ENCODE results near the gene ETFA.

The ETFA gene

DNA sequence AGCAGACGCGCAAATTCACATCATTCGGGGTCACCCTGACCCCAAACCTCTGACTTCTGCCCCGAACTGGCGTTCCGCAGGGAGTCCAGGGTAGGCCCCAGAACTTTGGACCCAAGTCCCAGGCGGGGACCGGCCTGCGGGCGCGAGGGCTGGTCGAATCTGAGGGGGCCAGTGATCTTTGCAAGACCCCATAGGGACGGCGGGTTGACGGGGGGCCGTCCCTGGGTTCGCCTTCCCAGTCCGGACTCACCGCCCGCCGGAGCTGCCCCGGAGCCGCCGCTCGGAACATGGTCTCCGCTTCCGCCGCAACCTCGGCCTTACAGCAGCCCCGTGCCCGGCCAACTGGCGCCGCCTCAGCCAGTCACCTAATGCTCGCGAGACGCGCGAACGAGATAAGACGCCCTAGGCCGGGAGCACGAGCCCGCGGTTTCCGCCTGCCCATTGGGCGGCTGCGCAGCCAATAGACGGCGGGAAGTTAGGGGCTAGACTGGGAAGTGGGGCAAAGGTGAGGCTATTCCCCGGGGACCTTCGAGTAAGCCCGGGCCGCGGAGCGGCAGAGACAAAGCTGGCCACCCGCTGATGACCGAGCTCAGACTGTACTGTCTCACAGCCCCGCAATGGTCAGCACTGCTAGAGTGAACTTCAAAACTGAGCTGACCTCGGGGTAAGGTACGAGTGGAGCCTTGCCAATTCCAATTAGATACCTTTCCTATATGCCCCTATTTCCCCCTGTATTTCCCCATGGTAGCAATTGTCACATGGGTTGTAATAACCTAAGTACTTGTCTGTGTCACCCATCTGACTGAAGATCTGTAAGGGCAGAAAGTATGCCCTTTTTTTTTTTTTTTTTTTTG is at the start of gene ETFA:
ETFA (minus strand) TSS at position 370 of the 854 bp plus-strand sequence; CDS start at position 289, 81 bp downstream.
- DNase-seq, result peak; percentile 91 to 94

DNA sequence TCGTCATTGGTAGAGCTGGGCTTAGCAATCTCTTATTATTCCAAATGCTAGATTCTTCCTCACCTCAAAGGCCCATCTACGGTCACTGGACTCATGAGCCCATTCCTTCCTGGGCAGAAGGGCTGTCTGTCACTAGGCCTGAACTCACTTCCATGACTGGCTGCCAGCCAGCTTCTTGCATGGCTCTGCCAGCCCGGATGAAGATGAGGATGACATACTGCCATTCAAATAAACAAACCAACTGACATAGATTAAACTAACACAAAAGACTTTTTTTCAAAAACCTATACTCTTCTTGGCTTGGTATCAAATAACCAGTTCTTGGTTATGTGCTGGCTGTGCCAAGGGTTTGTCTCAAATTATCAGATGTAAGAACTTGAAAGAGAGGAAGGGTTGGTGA is 49.1 kb upstream of the ETFA start:
- no peak for DNase-seq

DNA sequence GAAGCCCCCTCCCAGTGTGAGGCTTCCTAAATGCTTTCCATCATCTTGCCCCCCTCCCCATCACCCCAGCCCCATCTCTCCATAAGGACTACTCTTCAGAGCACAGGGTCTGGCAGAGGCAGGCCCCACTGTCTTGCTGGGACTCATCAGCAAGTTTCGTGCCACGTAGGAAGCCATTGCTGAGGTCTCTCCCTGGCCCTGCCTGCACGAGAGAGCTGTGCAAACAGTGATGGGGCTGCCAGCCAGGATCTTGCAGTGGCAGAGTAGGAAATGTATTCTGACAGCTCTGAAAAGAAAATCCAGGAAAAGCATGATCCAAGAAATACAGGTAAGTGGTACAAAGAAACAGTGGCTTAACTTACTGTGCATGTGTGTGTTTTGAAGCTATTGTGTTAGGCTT is 47.9 kb upstream of the ETFA start:
- DNase-seq, result no peak

DNA sequence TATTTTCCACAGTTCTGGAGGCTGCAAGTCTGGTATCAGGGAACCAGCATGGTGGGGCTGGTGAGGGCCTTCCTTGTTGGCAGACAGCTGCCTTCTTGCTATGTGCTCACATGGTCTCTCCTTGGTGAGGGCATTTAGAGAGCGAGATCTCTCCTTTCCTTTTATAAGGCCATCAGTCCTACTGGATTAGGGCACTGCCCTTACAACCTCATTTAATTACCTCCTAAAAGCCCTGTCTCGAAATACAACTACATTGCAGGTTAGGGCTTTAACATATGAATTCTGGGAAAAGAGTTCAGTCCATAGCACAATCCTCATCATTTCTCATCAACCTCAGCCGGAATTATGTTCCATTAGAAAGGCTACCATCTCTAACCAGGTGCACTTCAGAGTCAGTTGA is 47.2 kb upstream of the ETFA start:
- no peak for DNase-seq

DNA sequence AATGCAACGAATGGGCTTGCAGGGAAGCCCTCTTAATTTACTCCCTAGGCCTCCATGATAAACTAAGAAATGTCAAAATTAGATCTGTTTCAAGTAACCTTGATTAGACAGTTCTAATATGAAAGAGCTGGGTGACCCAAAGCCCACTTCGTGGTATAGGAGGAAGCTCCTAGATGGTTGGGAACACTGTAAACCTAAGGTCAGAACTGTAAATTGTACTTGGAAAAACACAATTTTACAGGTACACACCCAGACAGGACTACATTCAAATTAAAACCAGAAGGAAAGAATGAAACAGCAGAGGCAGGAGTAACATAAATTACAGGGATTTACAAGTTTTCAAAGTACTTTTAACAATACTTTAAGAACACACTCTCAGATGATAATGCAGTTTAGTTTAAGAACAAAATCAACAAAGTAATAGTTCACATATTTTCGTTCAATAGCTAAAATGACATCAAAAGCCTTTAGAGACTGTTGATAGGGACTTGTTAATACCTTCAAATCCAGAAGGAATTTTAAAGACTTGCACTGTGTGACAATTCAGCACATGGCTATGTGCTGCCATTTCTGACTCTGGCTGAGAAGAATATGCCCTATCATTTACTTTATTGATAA is 43.7 kb upstream of the ETFA start:
- no peak for DNase-seq

DNA sequence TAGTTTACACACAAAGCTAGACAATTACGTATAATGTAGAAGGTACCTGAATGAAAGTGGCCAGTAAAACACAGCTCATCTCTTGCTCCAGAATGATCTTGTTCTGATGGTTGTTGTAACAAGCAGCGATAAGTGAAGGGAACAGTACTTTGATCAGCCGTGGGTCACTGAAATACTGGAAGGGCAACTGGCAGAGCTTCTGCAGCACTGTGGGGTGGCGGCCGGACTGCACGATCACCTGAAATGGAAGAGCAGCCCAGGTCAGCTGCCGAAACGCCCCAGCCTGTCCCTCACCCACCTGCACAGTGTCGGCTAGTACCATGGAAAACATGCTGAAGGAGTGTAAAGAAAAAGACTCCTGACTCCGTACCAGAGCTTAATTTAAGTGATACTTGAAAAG is 42.6 kb upstream of the ETFA start:
- no peak for DNase-seq

DNA sequence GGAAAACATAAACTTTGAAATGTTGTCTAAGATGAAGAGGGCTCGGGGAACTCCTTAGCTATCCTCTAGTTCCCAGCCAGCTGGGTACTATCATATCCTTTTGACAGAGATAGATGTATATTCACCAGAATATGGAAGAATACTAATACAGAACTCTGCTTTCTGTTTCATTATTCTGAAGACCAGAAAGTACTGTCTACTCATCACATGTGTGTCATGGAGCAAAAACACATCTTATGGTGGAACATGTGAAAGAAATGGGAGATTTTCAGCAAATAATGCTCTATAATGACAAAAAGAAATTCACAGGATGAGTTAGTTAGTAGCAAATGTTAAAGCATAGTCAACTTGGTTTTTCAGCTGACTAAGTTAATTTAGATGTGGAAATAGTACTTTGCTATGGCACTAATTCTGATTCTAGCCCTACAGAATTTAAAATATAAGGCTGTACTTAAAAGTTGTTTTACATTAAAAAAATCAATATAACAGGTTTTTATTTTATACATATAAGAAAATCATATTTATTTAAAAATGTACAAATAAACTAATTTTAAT is 41.8 kb upstream of the ETFA start:
- no peak for DNase-seq

DNA sequence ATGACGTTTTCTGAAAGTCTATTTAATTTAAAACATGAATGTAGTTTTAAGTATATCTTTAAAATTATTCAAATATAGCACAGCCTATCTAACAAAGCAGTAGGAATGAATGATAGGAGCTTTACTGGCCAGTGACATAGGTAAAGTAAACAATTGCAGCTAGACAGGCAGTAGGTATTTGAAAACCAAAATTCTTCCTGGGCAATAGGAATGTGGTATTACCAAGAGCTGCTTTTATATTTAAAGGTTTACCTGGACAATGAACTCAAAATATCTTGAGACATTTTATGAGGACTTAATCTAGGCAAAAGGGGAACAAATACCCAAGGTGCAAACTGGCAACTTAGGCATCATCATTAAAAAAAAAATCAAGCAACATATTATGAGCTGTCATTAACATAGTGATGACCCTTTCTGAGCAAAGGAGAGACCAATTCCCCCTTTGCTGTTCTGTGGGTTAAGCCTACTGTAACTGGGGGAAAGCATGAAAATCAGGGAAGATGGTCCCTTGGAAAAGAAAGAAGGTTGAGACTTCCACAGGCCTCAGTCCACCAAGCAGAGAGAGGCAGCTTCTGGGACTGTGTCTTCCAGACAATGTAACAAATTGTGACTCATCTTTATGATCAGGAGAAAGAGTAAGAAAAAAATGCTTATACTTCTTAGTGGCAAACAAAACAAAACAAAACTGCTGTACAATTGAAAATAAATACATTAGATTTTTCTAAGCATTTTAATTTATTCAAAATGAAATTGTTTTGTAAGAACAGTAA is 38.2 kb upstream of the ETFA start:
- no peak for DNase-seq

DNA sequence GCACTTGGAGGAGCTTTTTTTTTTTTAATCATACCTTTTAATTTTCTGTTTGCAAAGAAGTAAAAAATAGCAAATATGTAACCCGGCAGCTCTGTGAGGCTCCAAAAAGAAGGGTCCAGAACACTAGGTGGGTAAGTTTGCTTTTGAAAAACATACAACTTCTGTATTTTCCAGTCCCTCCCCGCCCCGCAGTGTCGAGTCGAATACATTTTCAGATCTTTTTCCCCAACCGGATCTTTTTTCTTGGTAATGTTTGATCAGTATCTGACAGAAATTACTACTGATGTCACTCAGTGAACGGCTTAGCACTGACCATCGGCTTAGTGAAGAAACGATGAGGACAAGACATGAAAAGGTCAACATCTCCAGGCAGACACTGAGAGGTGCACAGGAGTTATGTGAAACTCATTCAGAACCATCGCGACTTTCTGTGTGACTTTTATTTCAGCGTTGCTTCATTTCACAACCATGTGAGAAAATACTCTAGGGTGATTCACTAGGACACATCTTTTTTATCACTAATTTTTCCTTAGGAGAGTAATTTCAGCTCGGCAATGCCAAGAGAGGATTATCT is 36.3 kb upstream of the ETFA start:
- DNase-seq, result no peak

DNA sequence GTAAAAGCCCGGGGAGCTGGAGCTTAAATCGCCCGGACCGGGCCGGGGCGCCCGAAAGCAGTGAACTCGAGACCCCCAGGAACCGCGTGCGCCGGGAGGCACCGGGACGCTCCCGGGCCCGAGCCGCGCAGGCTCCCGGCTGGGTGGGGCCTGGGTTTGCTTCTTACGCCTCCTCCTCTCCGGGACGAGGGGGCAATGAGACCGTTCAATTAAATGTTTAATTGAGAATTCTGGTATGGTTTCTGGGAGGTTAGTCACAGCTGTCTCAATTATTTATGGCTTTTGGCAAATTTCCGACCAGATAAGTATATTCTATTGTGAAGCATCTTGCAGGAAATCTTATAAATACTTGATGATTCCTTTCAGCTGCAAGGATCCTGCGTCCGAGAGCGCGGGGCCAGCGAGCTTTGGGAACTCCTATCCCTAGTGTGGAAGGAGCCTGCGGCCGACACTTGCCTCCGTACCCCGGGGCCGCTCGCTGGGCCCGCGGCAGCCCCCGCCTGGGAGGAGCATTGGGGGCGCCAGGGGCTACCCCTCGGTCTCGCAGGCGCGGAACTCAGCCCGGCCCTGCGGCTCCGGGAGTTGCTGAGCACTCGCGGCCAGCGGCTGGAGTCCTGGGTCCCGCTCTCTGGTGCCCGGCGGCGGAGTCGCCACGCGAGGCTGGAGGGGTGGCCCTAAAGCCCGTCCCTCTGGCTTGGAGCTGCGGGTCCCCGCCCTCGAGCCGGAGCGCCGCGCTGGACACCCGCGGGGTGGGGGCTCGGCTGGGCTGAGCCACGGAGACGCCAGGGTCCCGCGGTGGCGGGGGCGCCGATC is 35.6 kb upstream of the ETFA start:
- no peak for DNase-seq

DNA sequence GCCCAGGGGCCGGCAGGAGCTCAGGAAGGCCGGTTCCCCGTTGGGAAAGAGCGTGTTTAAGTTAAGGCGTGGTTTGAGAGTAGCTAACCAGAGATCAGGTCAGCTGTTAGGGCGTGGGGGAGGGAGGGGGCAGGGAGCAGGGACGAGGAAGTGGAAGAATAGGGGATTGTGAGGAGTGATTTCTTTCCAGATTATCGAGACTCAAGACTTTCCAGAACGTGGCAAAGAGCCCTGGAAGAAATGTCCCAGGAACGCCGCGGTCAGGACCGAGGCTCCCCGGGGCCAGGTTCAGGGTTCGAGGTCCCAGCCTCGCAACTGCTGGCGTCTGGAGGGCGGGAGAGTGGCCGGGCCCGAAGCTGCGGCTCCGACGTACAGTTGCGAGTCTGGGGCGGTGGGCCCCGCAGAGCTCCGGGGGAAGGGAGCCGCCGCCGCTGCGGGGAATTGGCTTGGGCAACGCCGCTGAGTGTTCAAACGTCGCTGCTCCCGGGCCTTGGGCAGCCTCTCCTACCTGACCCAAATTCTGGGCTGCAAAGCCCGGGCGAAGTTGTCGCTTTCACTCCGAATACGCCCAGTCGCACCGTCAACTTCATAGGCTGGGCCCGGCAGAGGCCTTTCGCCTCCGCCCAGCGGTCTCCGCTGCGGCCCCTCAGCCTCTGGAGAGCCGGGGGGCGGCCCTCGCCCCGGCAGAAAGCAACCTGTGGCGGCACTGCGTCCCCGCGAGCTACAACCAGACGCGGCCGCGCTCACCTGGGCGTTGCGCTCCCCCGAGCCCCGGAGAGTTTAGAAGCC is 34.8 kb upstream of the ETFA start:
- peak in 1 of 2 donors; percentile 8 for DNase-seq

DNA sequence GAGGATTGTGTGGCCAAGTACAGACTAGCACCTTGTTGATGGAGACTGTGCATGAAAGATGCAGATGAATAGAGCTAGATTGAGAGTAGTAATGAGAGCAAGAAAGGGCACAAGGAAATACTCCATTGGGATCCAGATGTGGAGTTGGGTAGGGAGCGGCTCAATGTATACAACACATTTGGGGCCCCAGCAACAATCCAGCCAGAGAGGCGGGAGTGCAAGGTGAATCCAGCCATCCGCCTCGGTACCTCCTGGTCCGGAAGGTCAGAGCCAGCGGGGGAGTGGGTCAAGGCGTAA is 34.3 kb upstream of the ETFA start:
- DNase-seq, result no peak

DNA sequence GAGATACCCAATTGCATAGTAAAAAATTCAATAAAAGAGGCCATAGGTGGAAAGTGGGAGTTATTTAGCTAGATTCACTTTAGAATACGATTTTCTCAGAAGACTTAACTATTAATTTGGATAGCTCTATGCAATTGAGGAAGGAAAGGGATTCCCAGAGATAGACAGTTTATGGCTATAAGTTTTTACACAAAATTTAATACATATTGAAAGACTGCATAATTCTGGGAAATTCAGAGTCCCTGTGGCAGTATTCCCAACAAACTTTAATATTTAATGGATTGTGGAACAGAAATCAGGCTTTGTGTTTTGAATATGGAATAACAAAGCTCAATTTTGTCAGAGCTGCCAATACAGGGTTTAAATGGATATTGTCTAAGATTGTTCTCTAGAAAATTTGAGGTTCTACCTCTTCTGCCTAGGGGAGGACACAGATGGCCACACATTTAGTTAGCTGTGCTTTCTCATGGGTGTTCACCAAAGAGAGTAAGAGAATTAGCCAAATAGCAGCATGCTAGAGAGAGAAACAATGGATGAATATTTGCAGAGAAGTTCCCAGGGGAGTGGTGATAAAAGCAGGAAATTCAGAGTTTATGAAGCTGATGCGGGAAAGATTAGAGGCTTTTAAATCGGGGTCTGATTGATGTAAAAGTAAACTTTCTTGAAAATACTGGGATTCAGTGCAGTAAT is 33.8 kb upstream of the ETFA start:
- DNase-seq, result no peak

DNA sequence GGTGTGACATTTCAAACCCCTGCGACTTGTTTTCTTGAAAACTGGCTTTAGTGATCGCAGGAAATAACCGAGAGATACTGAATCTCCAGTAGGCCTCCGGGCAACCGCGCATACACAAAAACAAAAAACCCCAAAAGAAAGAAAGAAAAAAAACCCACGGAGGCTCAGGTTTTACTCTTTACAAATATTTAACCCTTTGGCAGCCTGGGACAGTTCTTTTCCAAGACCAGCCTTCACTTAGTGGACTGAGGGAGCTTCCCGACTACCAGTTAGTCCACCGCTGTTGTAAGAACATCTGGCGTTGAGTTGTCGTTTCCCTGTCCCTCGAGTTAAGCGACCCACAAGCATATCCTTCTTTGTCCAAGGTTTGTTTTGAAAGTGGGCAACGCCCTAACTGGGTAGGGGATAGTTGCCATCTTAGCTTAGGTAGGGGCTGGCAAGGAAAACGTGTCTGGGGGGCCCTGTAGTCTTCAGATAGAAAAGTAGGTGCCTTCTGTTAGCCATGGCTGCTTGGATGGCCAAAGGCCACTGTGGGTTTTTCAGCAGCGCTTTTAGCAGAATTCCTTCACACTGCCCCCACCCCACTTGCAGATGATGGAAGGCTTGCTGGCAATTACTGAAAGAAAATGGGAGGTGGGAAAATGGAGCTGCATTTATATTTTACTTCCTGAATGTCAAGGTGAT is 32.2 kb upstream of the ETFA start:
- peak in 1 of 2 donors; percentile 8 for DNase-seq

DNA sequence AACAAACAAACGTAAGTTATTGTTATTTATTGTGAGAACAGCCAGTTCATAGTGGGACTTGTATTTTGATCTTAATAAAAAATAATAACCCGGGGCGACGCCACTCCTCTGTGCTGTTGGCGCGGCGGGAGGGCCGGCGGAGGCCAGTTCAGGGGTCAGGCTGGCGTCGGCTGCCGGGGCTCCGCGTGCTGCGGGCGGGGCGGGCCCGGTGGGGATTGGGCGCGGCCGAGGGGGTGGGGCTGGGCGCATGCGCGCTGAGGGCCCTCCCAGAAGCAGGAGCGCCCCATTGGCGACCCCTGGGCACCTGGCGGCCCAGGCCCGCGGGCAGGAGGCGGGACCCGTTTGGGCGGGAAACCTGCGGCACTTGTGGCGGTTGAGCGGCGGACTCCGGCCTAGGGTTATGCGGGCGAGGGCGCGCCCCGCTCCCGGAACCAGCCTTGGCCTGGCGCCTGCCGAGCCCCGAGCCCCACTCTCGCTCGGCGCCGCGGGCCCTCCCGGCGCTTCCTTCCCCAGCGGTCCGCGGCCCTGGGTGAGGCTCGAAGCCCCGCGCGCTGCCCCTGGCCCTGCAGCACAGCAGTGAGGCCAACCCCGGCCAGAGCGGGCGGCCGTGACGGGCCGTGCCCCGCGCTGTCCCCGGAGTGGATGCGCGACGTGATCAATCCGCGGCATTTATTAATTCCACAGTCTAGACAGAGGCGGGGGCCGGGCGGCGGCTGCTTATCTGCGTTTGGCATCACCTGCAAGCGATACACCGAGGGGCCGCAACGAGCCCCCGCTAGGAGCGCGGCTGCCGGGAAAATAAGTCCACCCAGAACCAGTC is 31.3 kb upstream of the ETFA start:
- DNase-seq, result peak in 1 of 2 donors; percentile 24

DNA sequence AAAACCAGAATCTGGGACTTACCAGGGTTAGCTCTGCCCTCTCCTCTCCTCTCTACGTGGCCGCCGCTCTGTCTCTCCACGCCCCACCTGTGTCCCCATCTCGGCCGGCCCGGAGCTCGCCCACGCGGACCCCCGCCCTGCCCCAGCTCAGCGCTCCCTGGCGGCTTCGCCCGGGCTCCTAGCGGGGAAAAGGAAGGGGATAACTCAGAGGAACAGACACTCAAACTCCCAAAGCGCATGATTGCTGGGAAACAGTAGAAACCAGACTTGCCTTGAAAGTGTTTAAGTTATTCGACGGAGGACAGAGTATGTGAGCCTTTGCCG is 30.8 kb upstream of the ETFA start:
- no peak for DNase-seq

DNA sequence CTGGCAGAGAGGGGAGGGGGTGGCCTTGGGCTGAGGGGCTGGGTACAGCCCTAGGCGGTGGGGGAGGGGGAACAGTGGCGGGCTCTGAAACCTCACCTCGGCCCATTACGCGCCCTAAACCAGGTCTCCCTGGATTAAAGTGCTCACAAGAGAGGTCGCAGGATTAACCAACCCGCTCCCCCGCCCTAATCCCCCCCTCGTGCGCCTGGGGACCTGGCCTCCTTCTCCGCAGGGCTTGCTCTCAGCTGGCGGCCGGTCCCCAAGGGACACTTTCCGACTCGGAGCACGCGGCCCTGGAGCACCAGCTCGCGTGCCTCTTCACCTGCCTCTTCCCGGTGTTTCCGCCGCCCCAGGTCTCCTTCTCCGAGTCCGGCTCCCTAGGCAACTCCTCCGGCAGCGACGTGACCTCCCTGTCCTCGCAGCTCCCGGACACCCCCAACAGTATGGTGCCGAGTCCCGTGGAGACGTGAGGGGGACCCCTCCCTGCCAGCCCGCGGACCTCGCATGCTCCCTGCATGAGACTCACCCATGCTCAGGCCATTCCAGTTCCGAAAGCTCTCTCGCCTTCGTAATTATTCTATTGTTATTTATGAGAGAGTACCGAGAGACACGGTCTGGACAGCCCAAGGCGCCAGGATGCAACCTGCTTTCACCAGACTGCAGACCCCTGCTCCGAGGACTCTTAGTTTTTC is 30.2 kb upstream of the ETFA start:
- DNase-seq, result peak in 1 of 2 donors; percentile 7

DNA sequence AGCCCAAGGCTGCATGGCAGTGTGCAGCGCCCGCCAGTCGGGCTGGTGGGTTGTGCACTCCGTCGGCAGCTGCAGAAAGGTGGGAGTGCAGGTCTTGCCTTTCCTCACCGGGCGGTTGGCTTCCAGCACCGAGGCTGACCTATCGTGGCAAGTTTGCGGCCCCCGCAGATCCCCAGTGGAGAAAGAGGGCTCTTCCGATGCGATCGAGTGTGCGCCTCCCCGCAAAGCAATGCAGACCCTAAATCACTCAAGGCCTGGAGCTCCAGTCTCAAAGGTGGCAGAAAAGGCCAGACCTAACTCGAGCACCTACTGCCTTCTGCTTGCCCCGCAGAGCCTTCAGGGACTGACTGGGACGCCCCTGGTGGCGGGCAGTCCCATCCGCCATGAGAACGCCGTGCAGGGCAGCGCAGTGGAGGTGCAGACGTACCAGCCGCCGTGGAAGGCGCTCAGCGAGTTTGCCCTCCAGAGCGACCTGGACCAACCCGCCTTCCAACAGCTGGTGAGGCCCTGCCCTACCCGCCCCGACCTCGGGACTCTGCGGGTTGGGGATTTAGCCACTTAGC is 29.6 kb upstream of the ETFA start:
- peak; percentile 50 to 51 for DNase-seq
